ENCODE data around the gene DCAF12. TPM values are rescaled to one million over a fixed set of nuclear protein-coding genes. Genes with fewer than 3 reads are reported as not detected.

The DCAF12 gene
- total RNA-seq, 1 experiment from 2014 or later = 38.3 TPM

DNA sequence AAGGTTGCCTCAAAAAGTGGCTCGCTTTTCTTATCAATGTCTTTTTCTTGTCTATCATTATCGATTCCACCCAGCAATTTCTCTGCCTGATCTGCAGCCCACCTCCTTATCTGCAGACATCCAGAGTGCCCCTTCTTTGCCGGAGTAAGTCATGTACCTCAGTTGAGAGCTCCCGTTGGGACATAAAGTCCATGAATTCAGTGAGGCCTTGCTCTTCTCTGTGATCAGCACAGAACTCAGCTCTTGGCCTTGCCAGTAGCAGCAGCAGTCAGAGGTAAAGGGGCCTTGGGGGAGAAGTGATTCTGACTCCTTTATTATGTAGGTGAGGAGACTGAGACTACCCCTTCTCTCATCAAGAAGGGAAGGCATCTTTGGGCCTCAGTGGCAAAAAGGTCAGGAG, 24.9 kb upstream of the DCAF12 start:
- ATAC-seq (no peak), DNase-seq (ENCODE audit: low read depth, low spot score) (no peak)
- ChIA-PET CTCF (no interaction called here), POLR2A (no interaction called here)
- Histone ChIP-seq H3K27ac (ENCODE audit: low read length) (no peak overlapping the region), H3K36me3 (ENCODE audit: control insufficient read depth, insufficient read depth, low read length) (no peaks in the 10 kb centered on the region), H3K4me3 (ENCODE audit: low read depth in 2 of 2, low read length in 2 of 2) (no peak overlapping the region), H3K9me3 (ENCODE audit: control insufficient read depth, insufficient read depth, low read depth, low read length) (no peaks in the 10 kb centered on the region), H3K4me1 (ENCODE audit: control insufficient read depth, insufficient read depth, low read length) (no peaks in the 10 kb centered on the region), H3K27me3 (ENCODE audit: control insufficient read depth, insufficient read depth, low read length) (no peaks in the 10 kb centered on the region)
- BruUV-seq (replicated peaks) = no TSS peak
- intact Hi-C loops (cut with micrococcal nuclease; ENCODE audit: unreplicated experiment) = no loop called here
- TF ChIP-seq SIN3A (IDR thresholded peaks at IDR 0.05; ENCODE audit: borderline replicate concordance, insufficient read depth, low read depth, low read length) = no peak
- TF ChIP-seq, protein P1, sequence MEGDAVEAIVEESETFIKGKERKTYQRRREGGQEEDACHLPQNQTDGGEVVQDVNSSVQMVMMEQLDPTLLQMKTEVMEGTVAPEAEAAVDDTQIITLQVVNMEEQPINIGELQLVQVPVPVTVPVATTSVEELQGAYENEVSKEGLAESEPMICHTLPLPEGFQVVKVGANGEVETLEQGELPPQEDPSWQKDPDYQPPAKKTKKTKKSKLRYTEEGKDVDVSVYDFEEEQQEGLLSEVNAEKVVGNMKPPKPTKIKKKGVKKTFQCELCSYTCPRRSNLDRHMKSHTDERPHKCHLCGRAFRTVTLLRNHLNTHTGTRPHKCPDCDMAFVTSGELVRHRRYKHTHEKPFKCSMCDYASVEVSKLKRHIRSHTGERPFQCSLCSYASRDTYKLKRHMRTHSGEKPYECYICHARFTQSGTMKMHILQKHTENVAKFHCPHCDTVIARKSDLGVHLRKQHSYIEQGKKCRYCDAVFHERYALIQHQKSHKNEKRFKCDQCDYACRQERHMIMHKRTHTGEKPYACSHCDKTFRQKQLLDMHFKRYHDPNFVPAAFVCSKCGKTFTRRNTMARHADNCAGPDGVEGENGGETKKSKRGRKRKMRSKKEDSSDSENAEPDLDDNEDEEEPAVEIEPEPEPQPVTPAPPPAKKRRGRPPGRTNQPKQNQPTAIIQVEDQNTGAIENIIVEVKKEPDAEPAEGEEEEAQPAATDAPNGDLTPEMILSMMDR (IDR thresholded peaks at IDR 0.05) = no peak
- TF ChIP-seq POLR2AphosphoS5 (IDR thresholded peaks at IDR 0.05; ENCODE audit: low read depth, low read length) = no peak
- TF ChIP-seq TCF7L2 (IDR thresholded peaks at IDR 0.05; ENCODE audit: low read depth, low read length) = no peak
- TF ChIP-seq, protein P2, sequence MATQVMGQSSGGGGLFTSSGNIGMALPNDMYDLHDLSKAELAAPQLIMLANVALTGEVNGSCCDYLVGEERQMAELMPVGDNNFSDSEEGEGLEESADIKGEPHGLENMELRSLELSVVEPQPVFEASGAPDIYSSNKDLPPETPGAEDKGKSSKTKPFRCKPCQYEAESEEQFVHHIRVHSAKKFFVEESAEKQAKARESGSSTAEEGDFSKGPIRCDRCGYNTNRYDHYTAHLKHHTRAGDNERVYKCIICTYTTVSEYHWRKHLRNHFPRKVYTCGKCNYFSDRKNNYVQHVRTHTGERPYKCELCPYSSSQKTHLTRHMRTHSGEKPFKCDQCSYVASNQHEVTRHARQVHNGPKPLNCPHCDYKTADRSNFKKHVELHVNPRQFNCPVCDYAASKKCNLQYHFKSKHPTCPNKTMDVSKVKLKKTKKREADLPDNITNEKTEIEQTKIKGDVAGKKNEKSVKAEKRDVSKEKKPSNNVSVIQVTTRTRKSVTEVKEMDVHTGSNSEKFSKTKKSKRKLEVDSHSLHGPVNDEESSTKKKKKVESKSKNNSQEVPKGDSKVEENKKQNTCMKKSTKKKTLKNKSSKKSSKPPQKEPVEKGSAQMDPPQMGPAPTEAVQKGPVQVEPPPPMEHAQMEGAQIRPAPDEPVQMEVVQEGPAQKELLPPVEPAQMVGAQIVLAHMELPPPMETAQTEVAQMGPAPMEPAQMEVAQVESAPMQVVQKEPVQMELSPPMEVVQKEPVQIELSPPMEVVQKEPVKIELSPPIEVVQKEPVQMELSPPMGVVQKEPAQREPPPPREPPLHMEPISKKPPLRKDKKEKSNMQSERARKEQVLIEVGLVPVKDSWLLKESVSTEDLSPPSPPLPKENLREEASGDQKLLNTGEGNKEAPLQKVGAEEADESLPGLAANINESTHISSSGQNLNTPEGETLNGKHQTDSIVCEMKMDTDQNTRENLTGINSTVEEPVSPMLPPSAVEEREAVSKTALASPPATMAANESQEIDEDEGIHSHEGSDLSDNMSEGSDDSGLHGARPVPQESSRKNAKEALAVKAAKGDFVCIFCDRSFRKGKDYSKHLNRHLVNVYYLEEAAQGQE (IDR thresholded peaks at IDR 0.05; ENCODE audit: insufficient read depth in 1 of 2, low read depth in 2 of 2, low read length in 1 of 2) = no peak
- in situ Hi-C loops (cut with HindIII; ENCODE audit: low pct_unique_long_range_greater_than_20kb, low sequenced_read_pairs) = no loop called here

DNA sequence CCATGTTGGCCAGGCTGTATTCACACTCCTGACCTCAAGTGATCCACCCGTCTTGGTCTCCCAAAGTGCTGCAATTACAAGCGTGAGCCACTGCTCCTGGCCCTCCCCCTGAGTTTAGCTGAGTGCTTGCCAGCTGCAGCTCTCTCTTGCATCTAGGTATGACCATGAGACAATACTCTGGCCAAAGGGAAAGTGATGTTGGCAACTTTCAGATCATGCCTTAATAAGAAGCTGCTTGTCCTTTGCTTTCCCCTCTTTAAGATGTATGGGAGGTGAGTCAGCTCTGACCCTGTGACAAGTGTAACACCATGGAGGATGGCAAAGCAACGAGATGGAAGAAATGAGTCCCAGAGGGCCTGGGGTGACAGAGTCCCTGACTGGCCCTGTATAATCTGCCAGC, 18.7 kb upstream of the DCAF12 start:
- TF ChIP-seq TCF7L2 (IDR thresholded peaks at IDR 0.05; ENCODE audit: low read depth, low read length) = no peak
- TF ChIP-seq, protein P2 (IDR thresholded peaks at IDR 0.05; ENCODE audit: insufficient read depth in 1 of 2, low read depth in 2 of 2, low read length in 1 of 2) = no peak
- TF ChIP-seq, protein P1 (IDR thresholded peaks at IDR 0.05) = no peak
- TF ChIP-seq SIN3A (IDR thresholded peaks at IDR 0.05; ENCODE audit: borderline replicate concordance, insufficient read depth, low read depth, low read length) = no peak
- no peak for TF ChIP-seq POLR2AphosphoS5 (IDR thresholded peaks at IDR 0.05; ENCODE audit: low read depth, low read length)
- no peaks in the 10 kb centered on the region for H3K36me3 ChIP-seq (ENCODE audit: control insufficient read depth, insufficient read depth, low read length)
- ChIA-PET POLR2A (interaction anchor here (0.6 kb wide), 2 partner anchors 96 to 141 kb away, joined by 4 read pairs; partner anchors contain the start of gene UBAP2), CTCF (no interaction called here)
- BruUV-seq (replicated peaks) = no TSS peak
- no peak overlapping the region for H3K4me3 ChIP-seq (ENCODE audit: low read depth in 2 of 2, low read length in 2 of 2)
- in situ Hi-C loops (cut with HindIII; ENCODE audit: low pct_unique_long_range_greater_than_20kb, low sequenced_read_pairs) = no loop called here
- no peaks in the 10 kb centered on the region for H3K4me1 ChIP-seq (ENCODE audit: control insufficient read depth, insufficient read depth, low read length)
- intact Hi-C loops (cut with micrococcal nuclease; ENCODE audit: unreplicated experiment) = no loop called here
- no peak for DNase-seq (ENCODE audit: low read depth, low spot score)
- H3K27ac ChIP-seq (ENCODE audit: low read length) = no peak overlapping the region
- H3K27me3 ChIP-seq (ENCODE audit: control insufficient read depth, insufficient read depth, low read length) = no peaks in the 10 kb centered on the region
- peak; percentile 57 for ATAC-seq
- no peaks in the 10 kb centered on the region for H3K9me3 ChIP-seq (ENCODE audit: control insufficient read depth, insufficient read depth, low read depth, low read length)

All from Panc1 (cell line).